GM23338 (cell line): Measurements from ENCODE around the gene CNPY1. TPM values are rescaled to one million over a fixed set of nuclear protein-coding genes. Genes with fewer than 3 reads are reported as not detected.

ENCODE experiments used
- ATAC-seq: fragments of 200-7000 bp; cut with Tn5 transposase; 3 replicates; pipeline ENCODE4 v1.9.1; 2020
- DNase-seq: peaks from one replicate; pipeline ENCODE4 v3.0.0-alpha.2; 2015; ENCODE audit warnings: low spot score
- H2AFZ ChIP-seq: fragments of 200-600 bp; sonication (generic); 2 replicates; pipeline ENCODE4 v1.8.0; 2016; ENCODE audit warnings: antibody characterized with exemption, mild to moderate bottlenecking, moderate library complexity
- H3F3A ChIP-seq: fragments of 200-600 bp; sonication (generic); replicated peaks from 2 replicates; pipeline ENCODE4 v1.8.0; 2017; ENCODE audit warnings: antibody characterized with exemption, mixed run types, low read depth
- H3K27ac ChIP-seq: fragments of 200-600 bp; sonication (generic); 2 replicates; pipeline ENCODE4 v1.6.1; 2016; ENCODE audit warnings: low read depth
- H3K27me3 ChIP-seq: fragments of 200-600 bp; sonication (generic); 2 replicates; pipeline ENCODE4 v1.8.0; 2016; ENCODE audit warnings: mild to moderate bottlenecking, mixed run types, moderate library complexity; ENCODE audit not compliant: insufficient read depth
- H3K36me3 ChIP-seq: fragments of 200-600 bp; sonication (generic); 2 replicates; pipeline ENCODE4 v1.8.0; 2016; ENCODE audit warnings: mild to moderate bottlenecking; ENCODE audit not compliant: insufficient read depth
- H3K4me1 ChIP-seq: fragments of 200-600 bp; sonication (generic); 2 replicates; pipeline ENCODE4 v1.8.0; 2016; ENCODE audit warnings: mild to moderate bottlenecking, moderate library complexity; ENCODE audit not compliant: insufficient read depth
- H3K4me2 ChIP-seq: fragments of 200-600 bp; sonication (generic); 2 replicates; pipeline ENCODE4 v1.7.1; 2017; ENCODE audit warnings: mixed run types
- H3K4me3 ChIP-seq: fragments of 200-600 bp; sonication (generic); 2 replicates; pipeline ENCODE4 v1.6.1; 2016; ENCODE audit warnings: mixed run types
- H3K79me2 ChIP-seq: fragments of 200-600 bp; sonication (generic); replicated peaks from 2 replicates; pipeline ENCODE4 v1.8.0; 2017; ENCODE audit warnings: mild to moderate bottlenecking; ENCODE audit not compliant: insufficient read depth
- H3K9me2 ChIP-seq: fragments of 200-600 bp; sonication (generic); 2 replicates; pipeline ENCODE4 v1.8.0; 2017; ENCODE audit not compliant: insufficient read depth
- H4K20me1 ChIP-seq: fragments of 200-600 bp; sonication (generic); replicated peaks from 2 replicates; pipeline ENCODE4 v1.8.0; 2017; ENCODE audit warnings: mild to moderate bottlenecking; ENCODE audit not compliant: insufficient read depth
- H3K27ac Mint-ChIP-seq: 2 replicates; pipeline ENCODE4 v1.8.0; 2020; ENCODE audit warnings: inconsistent platforms, mild to moderate bottlenecking, moderate library complexity, mixed read lengths
- H3K27me3 Mint-ChIP-seq: 3 replicates; pipeline ENCODE4 v1.8.0; 2022; ENCODE audit warnings: low read depth, mild to moderate bottlenecking, moderate library complexity, mixed read lengths, inconsistent platforms; ENCODE audit not compliant: insufficient read depth, poor library complexity
- H3K36me3 Mint-ChIP-seq: 3 replicates; pipeline ENCODE4 v1.8.0; 2021; ENCODE audit warnings: low read depth, mild to moderate bottlenecking, inconsistent platforms, moderate library complexity, mixed read lengths
- H3K4me1 Mint-ChIP-seq: 3 replicates; pipeline ENCODE4 v1.8.0; 2020; ENCODE audit warnings: mild to moderate bottlenecking, inconsistent platforms, mixed read lengths
- H3K4me3 Mint-ChIP-seq: 3 replicates; pipeline ENCODE4 v1.8.0; 2021; ENCODE audit warnings: moderate library complexity, mild to moderate bottlenecking, inconsistent platforms, mixed read lengths
- H3K9me3 Mint-ChIP-seq: 3 replicates; pipeline ENCODE4 v1.8.0; 2020; ENCODE audit warnings: moderate library complexity, mild to moderate bottlenecking, inconsistent platforms, mixed read lengths
- EZH2 ChIP-seq: fragments of 200-600 bp; sonication (generic); IDR thresholded peaks from one replicate; pipeline ENCODE4 v1.8.0; 2017; ENCODE audit warnings: antibody characterized with exemption, mild to moderate bottlenecking, low read depth; ENCODE audit not compliant: unreplicated experiment
- EZH2phosphoT487 ChIP-seq: fragments of 200-600 bp; sonication (generic); IDR thresholded peaks from one replicate; pipeline ENCODE4 v1.8.1; 2018; ENCODE audit warnings: antibody characterized with exemption; ENCODE audit not compliant: unreplicated experiment
- POLR2AphosphoS5 ChIP-seq: IDR thresholded peaks from 2 replicates; pipeline ENCODE4 v1.6.1; 2016; ENCODE audit warnings: antibody characterized with exemption, low read depth
- ZNF462 ChIP-seq: fragments of 250-450 bp; sonication (Bioruptor Pico); IDR thresholded peaks from 2 replicates; pipeline ENCODE4 v1.5.0; 2020; ENCODE audit warnings: mild to moderate bottlenecking, moderate library complexity
- polyA plus RNA-seq: library from polyadenylated mRNA; unstranded; fragments of >200 nt; fragmentation: Nextera tagmentation; extraction: Ambion mirVana; gene quantifications from 2 replicates; pipeline ENCODE4 v1.2.1, GENCODE V29; 2016
- total RNA-seq: library from RNA; depleted of rRNA; stranded (reverse); fragments of >200 nt; shearing (Covaris generic); gene quantifications from 2 replicates; pipeline ENCODE4 v1.2.3, GENCODE V29; 2014

CNPY1 gene
- total and polyA plus RNA-seq, 2 experiments from 2014 or later, result not detected

DNA sequence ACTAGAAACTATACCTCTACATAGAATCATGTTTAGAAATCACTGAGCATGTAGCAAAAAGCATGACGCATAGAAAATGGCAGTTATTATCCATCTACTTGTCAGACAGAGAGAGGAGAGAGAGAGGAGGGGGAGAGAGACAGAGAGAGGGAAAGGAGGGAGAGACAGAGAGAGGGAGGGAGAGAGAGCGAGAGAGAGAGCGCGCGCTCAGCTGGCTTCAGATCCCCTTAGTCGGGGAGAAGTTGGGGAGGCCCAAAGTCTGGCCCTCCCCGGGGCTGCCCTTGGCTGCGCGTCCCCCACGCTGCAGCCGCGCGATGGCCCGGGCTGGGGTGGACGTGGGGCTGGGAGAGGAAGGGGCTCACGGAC lies 37.0 kb downstream of the CNPY1 start:
- no peaks in the 10 kb centered on the region for H3K9me2 ChIP-seq
- H3K4me1 ChIP-seq, result peaks cover 46% of the 10 kb centered on the region
- Mint-ChIP-seq H3K27me3 (peaks cover 95% of the 10 kb centered on the region), H3K4me1 (peaks cover 45% of the 10 kb centered on the region), H3K36me3 (no peaks in the 10 kb centered on the region), H3K27ac (no peak overlapping the region), H3K9me3 (no peaks in the 10 kb centered on the region), H3K4me3 (peak overlapping the region; percentile 64)
- no peaks in the 10 kb centered on the region for H3K36me3 ChIP-seq
- H4K20me1 ChIP-seq, result peaks cover 24% of the 10 kb centered on the region
- no peak overlapping the region for H3K27ac ChIP-seq
- H3K4me3 ChIP-seq, result peak overlapping the region; percentile 46
- no peak overlapping the region for H2AFZ ChIP-seq
- DNase-seq (peak; percentile 71), ATAC-seq (peak; percentile 71)
- TF ChIP-seq ZNF462 (no peak), EZH2 (peak; percentile 84)
- H3K27me3 ChIP-seq, result peaks cover 97% of the 10 kb centered on the region
- peak overlapping the region; percentile 75 for H3K4me2 ChIP-seq
- peaks cover 13% of the 10 kb centered on the region; the same call in 1 of the 2 replicates for H3F3A ChIP-seq
- no peaks in the 10 kb centered on the region for H3K79me2 ChIP-seq

DNA sequence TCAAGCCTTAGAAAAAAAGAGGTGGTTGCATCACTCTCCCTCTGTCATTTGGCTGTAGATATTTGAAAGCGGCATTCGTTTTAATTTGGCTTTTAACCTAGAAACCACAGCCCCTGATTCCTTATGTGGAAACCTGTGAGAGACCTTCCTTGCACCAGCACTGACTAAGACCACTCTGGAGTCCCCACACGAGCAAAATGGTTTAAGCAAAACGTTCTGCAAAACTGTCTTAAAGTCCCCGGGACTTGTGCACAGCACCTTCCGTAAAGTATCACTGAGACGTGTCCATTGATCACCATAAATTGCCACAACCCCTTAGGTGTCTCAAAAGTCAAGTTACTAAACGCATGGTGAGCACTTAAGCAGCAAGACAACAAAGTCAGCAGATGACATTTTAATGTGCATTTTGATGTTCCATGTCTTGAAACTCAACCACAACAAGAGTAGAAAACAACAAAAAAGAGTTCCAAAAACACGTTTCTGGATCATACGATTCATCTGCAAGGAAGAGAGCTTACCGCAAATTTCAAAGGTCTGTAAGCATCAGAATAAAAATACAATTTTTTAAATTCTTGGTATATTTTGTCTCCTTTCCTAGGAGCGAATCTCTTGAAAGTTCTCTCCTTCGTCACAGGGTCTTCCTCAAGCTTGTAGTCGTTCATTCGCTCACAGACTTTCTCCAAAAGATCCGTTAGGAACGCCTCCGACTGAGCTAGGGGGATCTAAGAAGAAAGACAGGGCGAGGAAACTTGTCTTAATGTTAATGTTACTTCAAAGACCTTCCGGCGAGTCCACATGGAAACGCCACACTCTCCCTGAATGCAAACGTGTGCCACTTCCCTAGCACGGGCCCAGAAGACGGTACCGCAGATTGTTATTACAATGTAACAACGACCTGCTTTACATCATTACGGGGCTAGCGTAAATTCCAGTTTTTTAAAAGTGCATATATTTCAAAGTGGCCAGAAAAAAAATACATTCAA lies 37.7 kb downstream of the CNPY1 start:
- no peaks in the 10 kb centered on the region for H3K9me3 Mint-ChIP-seq
- Histone ChIP-seq H3K4me3 (peak overlapping the region; percentile 46), H3K27me3 (peaks cover 97% of the 10 kb centered on the region)
- TF ChIP-seq ZNF462 (no peak), POLR2AphosphoS5 (no peak), EZH2phosphoT487 (no peak)

More for the DNA sequence above, 37.7 kb downstream of the CNPY1 start:
- DNase-seq (peak; percentile 65), ATAC-seq (no peak)
- Mint-ChIP-seq H3K36me3 (no peaks in the 10 kb centered on the region), H3K4me3 (peak overlapping the region; percentile 64), H3K27ac (no peak overlapping the region), H3K4me1 (peaks cover 45% of the 10 kb centered on the region), H3K27me3 (peaks cover 95% of the 10 kb centered on the region)
- no peak overlapping the region for H2AFZ ChIP-seq
- peaks cover 13% of the 10 kb centered on the region; the same call in 1 of the 2 replicates for H3F3A ChIP-seq
- H3K4me1 ChIP-seq, result peaks cover 46% of the 10 kb centered on the region
- H3K27ac ChIP-seq, result no peak overlapping the region
- no peaks in the 10 kb centered on the region for H3K9me2 ChIP-seq
- no peaks in the 10 kb centered on the region for H3K36me3 ChIP-seq
- peak overlapping the region; percentile 75 for H3K4me2 ChIP-seq
- H4K20me1 ChIP-seq, result peaks cover 20% of the 10 kb centered on the region
- no peaks in the 10 kb centered on the region for H3K79me2 ChIP-seq
